H1 (cell line): ENCODE data around the gene IQCK. TPM values are rescaled to one million over a fixed set of nuclear protein-coding genes. Genes with fewer than 3 reads are reported as not detected.
A peak's percentile ranks its signal among the peaks of the same experiment; 100 is the strongest.

Experiments
- CTCF ChIA-PET: fragments of 300-600 bp; sonication (Branson Sonifier 250); formaldehyde crosslinking; loops from one replicate; lab custom pipeline; 2021; ENCODE audit not compliant: partially characterized antibody; lab: Charles Lee
- POLR2A ChIA-PET: fragments of 300-600 bp; sonication (Branson Sonifier 250); formaldehyde crosslinking; loops from one replicate; lab custom pipeline; 2021; ENCODE audit warnings: inconsistent platforms; ENCODE audit not compliant: partially characterized antibody; lab: Charles Lee
- DNase-seq, 2 experiments: peaks; one replicate each; pipeline versions ENCODE4 v3.0.0 to v3.0.0-alpha.2; 2010 to 2022; ENCODE audit warnings: low spot score in 2 of 2, low read depth in 1 of 2, mixed read lengths in 1 of 2
- FAIRE-seq: peaks from 2 replicates; lab custom pipeline; 2011; peaks lifted over from hg19 to GRCh38; lab: Jason Lieb, UNC
- H2AFZ ChIP-seq: 2 replicates; pipeline ENCODE4 v1.8.1; 2012; ENCODE audit warnings: low read length, inconsistent platforms
- H2AK5ac ChIP-seq: 2 replicates; pipeline ENCODE4 v1.6.1; 2013; ENCODE audit warnings: low read depth, low read length
- H2BK120ac ChIP-seq: replicated peaks from 2 replicates; pipeline ENCODE3; 2013; ENCODE audit warnings: low read depth, low read length, inconsistent platforms
- H2BK12ac ChIP-seq: 2 replicates; pipeline ENCODE4 v1.6.1; 2013; ENCODE audit warnings: low read depth, low read length
- H2BK15ac ChIP-seq: 2 replicates; pipeline ENCODE4 v1.6.1; 2013; ENCODE audit warnings: low read length
- H2BK20ac ChIP-seq: 2 replicates; pipeline ENCODE4 v1.6.1; 2013; ENCODE audit warnings: low read length
- H2BK5ac ChIP-seq: 2 replicates; pipeline ENCODE4 v1.6.1; 2013; ENCODE audit warnings: low read depth, low read length
- H3K14ac ChIP-seq: 2 replicates; pipeline ENCODE4 v1.6.1; 2013; ENCODE audit warnings: inconsistent platforms; ENCODE audit not compliant: insufficient read length
- H3K18ac ChIP-seq: 2 replicates; pipeline ENCODE4 v1.6.1; 2013; ENCODE audit warnings: low read length; ENCODE audit errors: extremely low read depth
- H3K23ac ChIP-seq: 2 replicates; pipeline ENCODE4 v1.6.1; 2013; ENCODE audit warnings: inconsistent platforms; ENCODE audit not compliant: insufficient read length
- H3K23me2 ChIP-seq: 2 replicates; pipeline ENCODE4 v1.6.1; 2013; ENCODE audit warnings: low read depth, low read length
- H3K27ac ChIP-seq: 2 replicates; pipeline ENCODE4 v1.6.1; 2011; ENCODE audit warnings: low read depth, low read length, inconsistent platforms
- H3K27me3 ChIP-seq, 4 experiments: replicated peaks in 1 of 4; 1 replicate in 1 of 4; 2 replicates in 3 of 4; pipeline versions ENCODE4 v1.6.1 to v1.8.1; 2011 to 2013; ENCODE audit warnings: low read length in 3 of 4, mild to moderate bottlenecking in 3 of 4, inconsistent platforms in 2 of 4, mixed read lengths in 2 of 4, moderate library complexity in 1 of 4; ENCODE audit not compliant: control insufficient read depth in 3 of 4, insufficient read depth in 3 of 4; ENCODE audit errors: extremely low read depth in 1 of 4
- H3K36me3 ChIP-seq, 4 experiments: 2 replicates each; pipeline versions ENCODE4 v1.6.1 to v1.8.1; 2011 to 2013; ENCODE audit warnings: mild to moderate bottlenecking in 4 of 4, low read length in 3 of 4, moderate library complexity in 2 of 4, control low read depth in 1 of 4, inconsistent platforms in 1 of 4; ENCODE audit not compliant: insufficient read depth in 4 of 4, control insufficient read depth in 2 of 4
- H3K4ac ChIP-seq: replicated peaks from 2 replicates; pipeline ENCODE3; 2013; ENCODE audit warnings: low read length, low read depth, mixed read lengths, inconsistent platforms; ENCODE audit not compliant: insufficient read length
- H3K4me1 ChIP-seq, 4 experiments: replicated peaks in 1 of 4; 1 replicate in 1 of 4; 2 replicates in 3 of 4; pipeline versions ENCODE4 v1.6.1 to v1.8.1; 2011 to 2013; ENCODE audit warnings: low read length in 3 of 4, inconsistent platforms in 2 of 4, mixed read lengths in 1 of 4; ENCODE audit not compliant: insufficient read depth in 4 of 4, control insufficient read depth in 3 of 4
- H3K4me2 ChIP-seq, 2 experiments: 2 replicates each; pipeline versions ENCODE4 v1.6.1 to v1.8.1; 2011 to 2013; ENCODE audit warnings: low read depth in 2 of 2, low read length in 2 of 2, control low read depth in 1 of 2, inconsistent platforms in 1 of 2, mild to moderate bottlenecking in 1 of 2; ENCODE audit not compliant: insufficient read depth in 1 of 2
- H3K4me3 ChIP-seq, 4 experiments: fragments of 200-600, 300-600 bp in 1 of 4; sonication (generic), shearing (Covaris generic), sonication (Bioruptor Twin) in 1 of 4; 2 replicates each; pipeline versions ENCODE4 v1.5.1 to v1.8.1; 2011 to 2016; ENCODE audit warnings: low read length in 4 of 4, low read depth in 3 of 4, control low read depth in 2 of 4, inconsistent platforms in 2 of 4, mild to moderate bottlenecking in 2 of 4, mixed read lengths in 1 of 4, moderate library complexity in 1 of 4; ENCODE audit not compliant: insufficient read depth in 2 of 4; ENCODE audit errors: extremely low read depth in 1 of 4
- H3K56ac ChIP-seq: replicated peaks from 2 replicates; pipeline ENCODE3; 2013; ENCODE audit warnings: low read depth, mild to moderate bottlenecking, mixed read lengths, low read length, inconsistent platforms; ENCODE audit not compliant: insufficient read length
- H3K79me1 ChIP-seq: 2 replicates; pipeline ENCODE4 v1.6.1; 2013; ENCODE audit warnings: low read depth, low read length, control low read depth
- H3K79me2 ChIP-seq, 2 experiments: 2 replicates each; pipeline versions ENCODE4 v1.6.1 to v1.8.1; 2012 to 2013; ENCODE audit warnings: low read length in 2 of 2, mild to moderate bottlenecking in 2 of 2, inconsistent platforms in 1 of 2; ENCODE audit not compliant: insufficient read depth in 2 of 2, control insufficient read depth in 1 of 2
- H3K9ac ChIP-seq, 4 experiments: replicated peaks in 1 of 4; 1 replicate in 1 of 4; 2 replicates in 3 of 4; pipeline versions ENCODE4 v1.6.1 to v1.8.1; 2011 to 2013; ENCODE audit warnings: low read depth in 3 of 4, low read length in 3 of 4, control low read depth in 2 of 4, mild to moderate bottlenecking in 2 of 4, moderate library complexity in 2 of 4, inconsistent platforms in 1 of 4; ENCODE audit errors: extremely low read depth in 1 of 4
- H3K9me3 ChIP-seq, 2 experiments: 2 replicates each; pipeline versions ENCODE4 v1.6.1 to v1.8.1; 2012 to 2013; ENCODE audit warnings: mild to moderate bottlenecking in 2 of 2, moderate library complexity in 2 of 2, control low read depth in 1 of 2, inconsistent platforms in 1 of 2, low read depth in 1 of 2, low read length in 1 of 2, mixed read lengths in 1 of 2; ENCODE audit not compliant: insufficient read depth in 2 of 2
- H4K20me1 ChIP-seq, 2 experiments: replicated peaks in 1 of 2; 2 replicates each; pipeline versions ENCODE3 to v1.8.1; 2011 to 2013; ENCODE audit warnings: inconsistent platforms in 2 of 2, low read length in 2 of 2, mild to moderate bottlenecking in 1 of 2; ENCODE audit not compliant: insufficient read depth in 2 of 2, control insufficient read depth in 1 of 2
- H4K5ac ChIP-seq: 2 replicates; pipeline ENCODE4 v1.6.1; 2013; ENCODE audit warnings: low read length, low read depth, mixed read lengths, inconsistent platforms; ENCODE audit not compliant: insufficient read length
- H4K8ac ChIP-seq: 2 replicates; pipeline ENCODE4 v1.8.0; 2013; ENCODE audit warnings: mild to moderate bottlenecking, moderate library complexity, low read length, inconsistent platforms; ENCODE audit not compliant: insufficient read depth; ENCODE audit errors: extremely low read depth
- H4K91ac ChIP-seq: replicated peaks from 2 replicates; pipeline ENCODE3; 2013; ENCODE audit warnings: low read length, mixed read lengths, inconsistent platforms; ENCODE audit not compliant: insufficient read length
- FOSL1 ChIP-seq: IDR thresholded peaks from 2 replicates; pipeline ENCODE4 v1.6.1; 2011; ENCODE audit warnings: mild to moderate bottlenecking, low read depth, low read length, moderate library complexity; ENCODE audit not compliant: insufficient read depth
- TAF7 ChIP-seq: optimal IDR thresholded peaks from 2 replicates; pipeline ENCODE3; 2011; ENCODE audit warnings: low read depth, mild to moderate bottlenecking, inconsistent platforms, low read length, moderate library complexity, borderline replicate concordance
- WGBS, 2 experiments: shearing (Covaris generic) in 1 of 2; methylation state at CpG; one replicate each; pipeline versions ENCODE4 v1.1.6 to v1.1.7; 2013 to 2015; ENCODE audit warnings: low lambda C conversion rate in 2 of 2, mixed read lengths in 2 of 2, inconsistent platforms in 1 of 2, low coverage in 1 of 2, missing lambda C conversion rate in 1 of 2; ENCODE audit not compliant: insufficient replicate concordance in 2 of 2, insufficient coverage in 1 of 2, insufficient read length in 1 of 2; ENCODE audit errors: extremely low coverage in 1 of 2, missing lambda C conversion rate in 1 of 2; 5-methylcytosine and 5-hydroxymethylcytosine counted together
- polyA plus RNA-seq, 7 experiments: library from polyadenylated mRNA; depleted of rRNA in 3 of 7; stranded (reverse) in 5 of 7; unstranded in 2 of 7; fragments of >200 nt in 5 of 7; fragments of 200-250 nt in 2 of 7; gene quantifications; 1 replicate in 5 of 7; 2 replicates in 1 of 7; 4 replicates in 1 of 7; pipeline versions ENCODE4 v1.2.1 to v1.2.3, GENCODE V29; 2011 to 2013; ENCODE audit warnings: missing spikeins in 2 of 7, mixed read lengths in 2 of 7
- total RNA-seq: library from RNA; stranded (reverse); fragmentation: NEBNext Ultra II Directional; extraction: Animal tissue kit (Norgen Biotek cat#: 25700); gene quantifications from 2 replicates; pipeline ENCODE4 v1.2.1, GENCODE V29; 2021

IQCK gene
- total and polyA plus RNA-seq, 2 of the 8 experiments (the other 6 are each of a cell fraction or from before 2014, with no cell fraction given), result 6.2 to 9.3 TPM

DNA sequence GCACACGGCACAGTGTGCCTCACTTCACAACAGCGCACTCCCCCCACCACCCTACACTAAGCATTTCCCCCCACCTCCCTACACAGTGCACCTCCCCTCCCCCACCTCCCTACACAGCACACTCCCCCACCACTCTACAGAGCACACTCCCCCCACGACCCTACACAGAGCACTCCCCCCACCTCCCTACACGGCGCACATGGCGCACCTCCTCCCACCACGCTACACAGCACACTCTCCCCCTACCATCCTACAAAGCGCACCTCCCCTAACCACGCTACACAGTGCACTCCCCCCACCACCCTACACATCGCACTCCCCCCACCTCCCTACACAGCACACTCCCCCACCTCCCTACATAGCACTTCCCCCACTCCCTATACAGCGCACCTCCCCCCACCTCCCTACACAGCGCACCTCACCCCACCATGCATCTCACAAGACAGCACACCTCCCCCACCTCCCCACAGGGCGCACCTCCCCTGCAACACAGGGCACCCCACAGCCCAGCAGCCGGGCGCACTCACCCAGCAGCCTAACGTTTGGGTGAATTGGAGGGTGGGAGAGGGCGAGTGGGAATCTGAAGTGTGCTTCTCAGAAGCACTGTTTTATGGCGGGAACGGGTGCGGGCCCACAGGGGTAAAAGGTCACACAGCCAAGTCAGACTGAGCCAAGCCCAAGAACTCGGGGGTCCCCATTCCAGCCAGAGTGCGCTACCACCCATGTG lies 10.3 kb upstream of the IQCK start:
- FAIRE-seq (no peak), DNase-seq (no peak)
- no peak for TF ChIP-seq TAF7
- no peak for TF ChIP-seq FOSL1
- Histone ChIP-seq H3K23me2 (no peaks in the 10 kb centered on the region), H3K27ac (0 out of 2 replicates have a peak overlapping the region, but pooled peaks have one; percentile 22), H3K27me3 (no peaks in the 10 kb centered on the region), H3K14ac (no peak overlapping the region), H2BK5ac (peak overlapping the region; percentile 15; the same call in 1 of the 2 replicates), H3K23ac (no peak overlapping the region), H2BK120ac (no peak overlapping the region), H2BK12ac (peak overlapping the region; percentile 50), H3K79me1 (peaks cover 33% of the 10 kb centered on the region), H3K18ac (no peak overlapping the region; the same call in 1 of the 2 replicates), H3K4ac (no peak overlapping the region), H3K79me2 (peaks cover 7 to 92% of the 10 kb centered on the region in 2 experiments; a peak in 3 of 4 replicates), H3K4me1 (peaks cover 12 to 49% (median 35%) of the 10 kb centered on the region in 4 experiments), H2AFZ (no peak overlapping the region), H3K4me3 (no peak overlapping the region; a peak in 1 of 8 replicates), H4K8ac (no peak overlapping the region), H3K36me3 (peaks cover 34 to 88% (median 56%) of the 10 kb centered on the region in 4 experiments), H3K9ac (no peak overlapping the region), H4K5ac (no peak overlapping the region), H4K20me1 (peaks cover 41 to 56% of the 10 kb centered on the region in 2 experiments), H2AK5ac (0 out of 2 replicates have a peak overlapping the region, but pooled peaks have one; percentile 28), H3K56ac (no peak overlapping the region), H2BK15ac (no peak overlapping the region), H3K9me3 (no peaks in the 10 kb centered on the region), H2BK20ac (no peak overlapping the region), H3K4me2 (0 out of 4 replicates have a peak overlapping the region, but pooled peaks of 1 of the 2 experiments have one; percentile 4), H4K91ac (peak overlapping the region; percentile 15)
- ChIA-PET CTCF (interaction anchor here (0.6 to 1.5 kb wide), 5 partner anchors 29 to 179 kb away, joined by 3 to 5 read pairs (median 3); no protein-coding TSS in a partner anchor), POLR2A (interaction anchor here (1.1 to 4.2 kb wide), 5 partner anchors 8 to 154 kb away, joined by 3 to 23 read pairs (median 6); partner anchors contain the start of genes IQCK and KNOP1)
- WGBS, 2 experiments, result 89% methylated on average over 5 of the region's 22 CpGs; no CpG with 5 or more reads in 1 of the 2 experiments
